WI38 (cell line): ENCODE data around the gene SFXN5.

Experiments
- H3K4me3 ChIP-seq: 2 replicates; pipeline ENCODE4 v1.5.1; 2011; ENCODE audit warnings: low read depth, mild to moderate bottlenecking, control low read depth, low read length
- TF ChIP-seq, protein P1 (sequence below): IDR thresholded peaks from 2 replicates; pipeline ENCODE4 v1.5.1; 2012; ENCODE audit warnings: low read depth, mild to moderate bottlenecking, control low read depth, low read length

The SFXN5 gene

DNA sequence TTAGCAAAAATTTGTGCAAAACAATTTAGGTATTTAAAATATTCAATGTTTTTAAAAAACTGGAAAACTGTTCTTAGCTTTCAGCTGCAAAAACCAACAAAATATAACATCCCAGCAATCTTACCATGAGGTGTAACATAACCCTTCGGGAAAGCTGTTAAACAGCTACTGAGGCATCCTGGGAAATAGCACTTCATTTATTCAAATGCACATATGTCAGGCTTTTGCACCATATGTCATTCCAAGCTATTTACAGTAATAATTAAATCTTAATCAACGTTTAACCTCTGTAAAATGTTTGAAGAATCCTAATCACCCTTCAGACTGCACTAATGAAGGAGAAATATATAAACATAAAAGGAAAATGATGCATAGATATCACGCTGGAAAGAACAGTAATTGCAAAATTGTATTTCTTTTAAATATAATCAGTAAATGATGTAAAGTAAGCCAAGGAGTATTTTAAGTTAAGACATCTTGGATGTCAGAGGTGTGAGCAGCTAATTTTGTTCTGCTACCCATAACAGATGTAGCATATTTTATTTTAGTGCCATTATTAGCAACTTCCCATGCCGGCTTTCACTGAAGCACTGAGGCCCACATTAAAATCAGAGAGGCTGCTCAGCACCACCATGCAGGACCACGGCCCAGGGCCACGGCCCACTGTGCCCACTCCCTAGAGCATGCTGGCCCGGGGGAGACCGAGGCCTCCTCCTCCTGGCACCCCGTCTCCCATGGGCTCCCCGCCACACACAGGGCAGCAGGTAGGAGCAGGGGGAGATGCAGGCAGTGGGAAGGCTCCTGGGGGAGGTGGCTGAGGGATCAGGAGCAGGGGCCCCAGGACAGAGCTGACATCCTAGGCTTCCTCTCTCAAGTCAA lies 123.3 kb downstream of the SFXN5 start:
- TF ChIP-seq, protein P1, sequence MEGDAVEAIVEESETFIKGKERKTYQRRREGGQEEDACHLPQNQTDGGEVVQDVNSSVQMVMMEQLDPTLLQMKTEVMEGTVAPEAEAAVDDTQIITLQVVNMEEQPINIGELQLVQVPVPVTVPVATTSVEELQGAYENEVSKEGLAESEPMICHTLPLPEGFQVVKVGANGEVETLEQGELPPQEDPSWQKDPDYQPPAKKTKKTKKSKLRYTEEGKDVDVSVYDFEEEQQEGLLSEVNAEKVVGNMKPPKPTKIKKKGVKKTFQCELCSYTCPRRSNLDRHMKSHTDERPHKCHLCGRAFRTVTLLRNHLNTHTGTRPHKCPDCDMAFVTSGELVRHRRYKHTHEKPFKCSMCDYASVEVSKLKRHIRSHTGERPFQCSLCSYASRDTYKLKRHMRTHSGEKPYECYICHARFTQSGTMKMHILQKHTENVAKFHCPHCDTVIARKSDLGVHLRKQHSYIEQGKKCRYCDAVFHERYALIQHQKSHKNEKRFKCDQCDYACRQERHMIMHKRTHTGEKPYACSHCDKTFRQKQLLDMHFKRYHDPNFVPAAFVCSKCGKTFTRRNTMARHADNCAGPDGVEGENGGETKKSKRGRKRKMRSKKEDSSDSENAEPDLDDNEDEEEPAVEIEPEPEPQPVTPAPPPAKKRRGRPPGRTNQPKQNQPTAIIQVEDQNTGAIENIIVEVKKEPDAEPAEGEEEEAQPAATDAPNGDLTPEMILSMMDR, result no peak

GRCh38 chr2:72946466-72946865 lies 125.0 kb downstream of the SFXN5 start:
- no peak overlapping the region for H3K4me3 ChIP-seq
- TF ChIP-seq, protein P1, result no peak

More for the DNA sequence above, 123.3 kb downstream of the SFXN5 start:
- H3K4me3 ChIP-seq, result no peak overlapping the region

DNA sequence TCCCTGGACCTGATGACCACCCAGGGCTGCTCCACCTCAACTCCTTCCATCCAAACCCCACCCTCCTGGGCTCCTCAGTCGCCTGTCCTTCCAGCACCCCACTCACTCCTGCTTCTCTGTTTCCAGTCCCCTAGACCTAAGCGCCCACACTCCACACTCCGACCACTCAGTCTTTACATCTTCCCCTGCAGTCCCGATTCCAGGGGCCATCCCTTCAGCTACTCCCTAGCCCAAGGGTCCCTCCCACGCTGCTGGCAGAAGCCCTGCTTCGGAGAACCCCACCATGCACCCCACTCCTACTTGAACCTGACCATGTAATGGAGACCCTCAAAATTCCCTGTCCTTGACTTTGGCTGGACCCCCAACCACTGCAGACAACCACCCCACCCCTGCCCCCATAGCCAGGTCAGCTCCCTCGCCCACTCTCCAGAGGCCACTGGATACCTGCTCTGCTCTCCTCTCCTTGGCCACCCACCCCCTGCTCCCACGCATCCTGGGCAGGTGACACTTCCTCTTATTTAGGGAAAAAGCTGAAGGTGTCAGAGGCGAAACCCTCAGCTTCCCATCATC lies 126.0 kb downstream of the SFXN5 start:
- no peak overlapping the region for H3K4me3 ChIP-seq

GRCh38 chr2:72944804-72945449 lies 126.6 kb downstream of the SFXN5 start:
- TF ChIP-seq, protein P1, result no peak
- H3K4me3 ChIP-seq, result no peak overlapping the region

More for the DNA sequence above, 126.0 kb downstream of the SFXN5 start:
- TF ChIP-seq, protein P1, result no peak

DNA sequence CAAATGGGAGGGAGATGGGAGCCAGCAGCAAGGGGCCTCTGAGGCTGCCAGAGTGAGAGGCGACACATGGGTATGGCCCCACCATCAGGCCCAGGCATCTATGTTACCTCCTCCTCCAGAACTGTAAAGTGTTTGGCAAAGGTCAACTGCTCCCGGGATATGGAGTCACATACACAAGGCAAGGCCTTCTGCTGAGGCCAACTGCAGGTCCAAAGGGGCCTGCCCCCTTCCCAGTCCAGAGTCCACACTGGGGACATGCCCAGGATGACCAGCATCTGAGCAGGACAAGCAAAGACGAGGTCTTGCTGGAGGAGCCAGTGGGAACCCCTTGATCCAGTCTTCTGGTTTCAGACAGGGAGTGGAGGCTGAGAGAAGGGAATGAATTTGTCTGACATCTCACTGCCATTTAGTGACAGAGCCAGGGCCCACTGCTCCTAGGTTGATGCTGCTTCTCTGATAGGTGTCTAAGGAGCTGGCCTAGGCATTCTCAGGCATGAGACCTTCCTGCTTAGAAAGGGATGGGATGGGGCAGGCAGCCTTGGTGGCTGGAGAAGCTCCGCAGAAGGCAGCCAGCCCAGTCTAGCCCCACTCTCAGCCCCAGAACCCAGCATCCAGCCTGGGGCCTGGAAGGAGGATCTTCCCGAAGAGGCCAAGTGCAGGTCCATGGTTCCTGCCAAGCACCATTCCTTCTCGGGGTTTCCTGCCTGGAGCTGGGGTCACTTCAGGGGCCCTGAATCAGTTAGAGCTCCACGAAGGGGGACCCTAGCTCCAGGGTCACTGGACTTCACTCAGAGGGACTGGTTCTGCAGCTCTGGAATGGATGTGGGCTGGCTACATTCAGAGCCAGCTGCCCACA lies 127.7 kb downstream of the SFXN5 start:
- H3K4me3 ChIP-seq, result no peak overlapping the region
- TF ChIP-seq, protein P1, result no peak

GRCh38 chr2:72942881-72943418 lies 128.6 kb downstream of the SFXN5 start:
- TF ChIP-seq, protein P1, result no peak
- H3K4me3 ChIP-seq, result no peak overlapping the region
